ENCODE results near the gene SIN3A.

GRCh38 chr15:75468913-75469598 is 17.6 kb upstream of the SIN3A start:
- no peak for TF ChIP-seq RAD21 (IDR thresholded peaks at IDR 0.05; ENCODE audit: low read length)
- no peak for TF ChIP-seq CTCF (conservative IDR thresholded peaks at IDR 0.05; ENCODE audit: low read depth, low read length)
- TF ChIP-seq MAFK (IDR thresholded peaks at IDR 0.05; ENCODE audit: low read depth, low read length) = no peak
- no peak for TF ChIP-seq POLR2A (IDR thresholded peaks at IDR 0.05; ENCODE audit: low read depth, low read length)

Measured in IMR-90 (cell line).